Activated CD8-positive, alpha-beta memory T cell treated with anti-CD3 and anti-CD28 coated beads, Interleukin-2, amount 50 U/mL, for 1 hour (primary cell): Measurements from ENCODE around the gene S100A5.

Experiments used
- DNase-seq: peaks from one replicate; pipeline ENCODE4 v3.0.0-alpha.2; 2020; ENCODE audit errors: extremely low read depth

S100A5 gene

GRCh38 chr1:153547560-153548551, 7.1 kb upstream of the S100A5 start:
- DNase-seq, result no peak

- no peak for DNase-seq
Measured at GRCh38 chr1:153546796-153547559, 6.2 kb upstream of the S100A5 start.

- DNase-seq, result no peak
Measured at GRCh38 chr1:153546371-153546770, 5.6 kb upstream of the S100A5 start.

- peak; percentile 77 for DNase-seq
Measured at GRCh38 chr1:153545067-153546055, 4.6 kb upstream of the S100A5 start, which contains the start of gene S100A4. Gene S100A4 (minus strand): TSS chr1:153545806. CDS start chr1:153544794, 1,012 bp downstream.

GRCh38 chr1:153544453-153545066, 3.8 kb upstream of the S100A5 start:
- no peak for DNase-seq

- DNase-seq, result no peak
Measured at GRCh38 chr1:153543736-153544135, 3.0 kb upstream of the S100A5 start.

GRCh38 chr1:153542956-153543711, 2.4 kb upstream of the S100A5 start:
- DNase-seq, result no peak

- DNase-seq, result no peak
Measured at GRCh38 chr1:153541641-153542590, 1.2 kb upstream of the S100A5 start.

GRCh38 chr1:153539395-153540093, 1.2 kb downstream of the S100A5 start:
- no peak for DNase-seq

GRCh38 chr1:153538315-153538821, 2.4 kb downstream of the S100A5 start:
- DNase-seq, result no peak

GRCh38 chr1:153537376-153537730, 3.4 kb downstream of the S100A5 start:
- DNase-seq, result no peak

GRCh38 chr1:153536671-153537375, 3.9 kb downstream of the S100A5 start:
- DNase-seq, result no peak

- peak; percentile 63 for DNase-seq
Measured at GRCh38 chr1:153536012-153536670, 4.6 kb downstream of the S100A5 start.

GRCh38 chr1:153535242-153536011, 5.3 kb downstream of the S100A5 start, which contains the start of gene S100A6:
Gene S100A6 (minus strand): TSS chr1:153535991. CDS start chr1:153535339, 652 bp downstream.
- DNase-seq, result no peak

- no peak for DNase-seq
Measured at GRCh38 chr1:153534925-153535241, 5.9 kb downstream of the S100A5 start.

GRCh38 chr1:153534226-153534924, 6.4 kb downstream of the S100A5 start:
- no peak for DNase-seq
